ENCODE results near the gene ELFN2. TPM values are rescaled to one million over a fixed set of nuclear protein-coding genes. Genes with fewer than 3 reads are reported as not detected.

ELFN2 gene
- total RNA-seq, 1 experiment from 2014 or later = 0.07 TPM

DNA sequence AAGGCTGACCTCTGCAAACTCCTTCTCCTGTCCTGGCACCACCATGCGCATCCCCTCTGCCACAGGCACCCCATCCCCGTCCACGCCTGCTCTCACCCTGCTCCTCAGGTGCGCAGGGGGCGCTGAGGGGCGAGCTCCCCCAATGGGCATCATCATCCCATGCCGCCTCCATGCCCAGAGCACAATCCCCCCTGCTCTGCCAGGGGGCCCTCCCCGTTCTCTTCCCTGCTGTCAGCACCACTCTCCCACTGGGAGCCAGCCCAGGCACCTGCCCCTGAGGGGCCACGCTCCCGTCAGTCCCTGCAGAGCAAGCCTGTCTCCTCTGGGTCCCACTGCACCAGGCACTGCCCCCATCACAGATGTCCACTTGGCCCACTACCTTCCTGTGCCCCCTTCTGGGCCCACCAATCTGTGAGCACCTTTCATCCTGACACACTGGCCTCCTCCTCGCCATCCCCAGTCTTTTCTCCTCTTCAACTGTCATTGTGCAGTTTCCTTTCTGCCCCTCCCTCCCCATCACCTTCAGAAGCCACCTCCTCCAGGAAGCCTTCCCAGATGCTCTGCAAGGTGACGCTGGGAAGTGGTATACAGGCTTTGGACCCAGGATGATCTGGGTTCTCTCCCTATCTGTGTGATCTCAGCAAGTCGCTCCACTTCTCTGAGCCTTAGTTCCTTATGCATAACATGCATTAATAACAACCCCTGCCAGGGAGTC is 82.4 kb downstream of the ELFN2 start:
- no peaks in the 10 kb centered on the region for H3K27me3 ChIP-seq
- DNase-seq = no peak
- no peaks in the 10 kb centered on the region for H3K9me3 ChIP-seq
- H3K4me3 ChIP-seq = no peak overlapping the region
- no peaks in the 10 kb centered on the region for H3K36me3 ChIP-seq

DNA sequence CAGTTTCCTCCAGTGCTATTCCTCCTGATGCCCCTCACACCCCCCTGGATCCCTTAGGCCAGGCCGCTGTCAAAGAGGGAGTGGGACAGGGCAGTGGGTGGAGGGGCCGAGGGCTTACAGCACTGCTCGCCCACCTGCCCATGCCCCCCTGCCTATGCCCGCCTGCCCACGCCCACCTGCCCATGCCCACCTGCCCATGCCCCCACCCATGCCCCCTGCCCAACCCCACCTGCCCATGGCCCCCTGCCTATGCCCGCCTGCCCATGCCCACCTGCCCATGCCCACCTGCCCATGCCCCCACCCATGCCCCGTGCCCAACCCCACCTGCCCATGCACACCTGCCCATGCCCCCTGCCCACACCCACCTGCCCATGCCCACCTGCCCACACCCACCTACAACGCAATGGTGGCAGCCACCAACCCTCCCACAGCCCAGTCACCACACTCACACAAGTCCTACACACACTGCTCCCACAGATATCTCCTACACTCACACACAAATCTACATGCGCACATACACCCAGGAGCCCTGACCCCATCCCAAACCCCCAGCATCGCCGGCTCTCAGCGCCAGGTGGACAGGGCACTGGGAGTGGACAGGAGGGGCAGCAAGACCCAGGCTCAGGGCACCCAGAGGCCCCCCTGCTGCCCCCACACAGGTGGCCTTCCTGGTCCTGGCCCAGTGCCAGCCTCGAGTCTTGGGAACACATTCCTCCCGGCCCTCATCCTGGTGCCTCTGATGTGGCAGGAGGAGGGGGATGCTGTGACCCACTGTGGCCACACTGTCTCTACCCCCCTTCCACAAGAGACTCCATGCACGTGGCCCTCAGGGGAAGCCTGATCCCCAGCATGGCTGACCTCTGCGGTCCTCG is 83.2 kb downstream of the ELFN2 start:
- no peak overlapping the region for H3K4me3 ChIP-seq
- H3K9me3 ChIP-seq = no peaks in the 10 kb centered on the region
- no peak for DNase-seq
- no peaks in the 10 kb centered on the region for H3K27me3 ChIP-seq
- H3K36me3 ChIP-seq = no peaks in the 10 kb centered on the region

GRCh38 chr22:37343348-37343747 is 83.9 kb downstream of the ELFN2 start:
- Histone ChIP-seq H3K4me3 (no peak overlapping the region), H3K36me3 (no peaks in the 10 kb centered on the region), H3K27me3 (no peaks in the 10 kb centered on the region), H3K9me3 (no peaks in the 10 kb centered on the region)
- peak; percentile 28 for DNase-seq

- no peaks in the 10 kb centered on the region for H3K36me3 ChIP-seq
- no peak for DNase-seq
- H3K9me3 ChIP-seq = no peaks in the 10 kb centered on the region
- no peaks in the 10 kb centered on the region for H3K27me3 ChIP-seq
- no peak overlapping the region for H3K4me3 ChIP-seq
Observed at GRCh38 chr22:37342065-37342464, 85.2 kb downstream of the ELFN2 start.

GRCh38 chr22:37340331-37341262 is 86.7 kb downstream of the ELFN2 start:
- H3K9me3 ChIP-seq = no peaks in the 10 kb centered on the region
- no peak overlapping the region for H3K4me3 ChIP-seq
- no peak for DNase-seq
- no peaks in the 10 kb centered on the region for H3K27me3 ChIP-seq
- no peaks in the 10 kb centered on the region for H3K36me3 ChIP-seq

GRCh38 chr22:37338539-37339246 is 88.6 kb downstream of the ELFN2 start:
- Histone ChIP-seq H3K4me3 (no peak overlapping the region), H3K36me3 (no peaks in the 10 kb centered on the region), H3K9me3 (no peaks in the 10 kb centered on the region), H3K27me3 (no peaks in the 10 kb centered on the region)
- no peak for DNase-seq

DNA sequence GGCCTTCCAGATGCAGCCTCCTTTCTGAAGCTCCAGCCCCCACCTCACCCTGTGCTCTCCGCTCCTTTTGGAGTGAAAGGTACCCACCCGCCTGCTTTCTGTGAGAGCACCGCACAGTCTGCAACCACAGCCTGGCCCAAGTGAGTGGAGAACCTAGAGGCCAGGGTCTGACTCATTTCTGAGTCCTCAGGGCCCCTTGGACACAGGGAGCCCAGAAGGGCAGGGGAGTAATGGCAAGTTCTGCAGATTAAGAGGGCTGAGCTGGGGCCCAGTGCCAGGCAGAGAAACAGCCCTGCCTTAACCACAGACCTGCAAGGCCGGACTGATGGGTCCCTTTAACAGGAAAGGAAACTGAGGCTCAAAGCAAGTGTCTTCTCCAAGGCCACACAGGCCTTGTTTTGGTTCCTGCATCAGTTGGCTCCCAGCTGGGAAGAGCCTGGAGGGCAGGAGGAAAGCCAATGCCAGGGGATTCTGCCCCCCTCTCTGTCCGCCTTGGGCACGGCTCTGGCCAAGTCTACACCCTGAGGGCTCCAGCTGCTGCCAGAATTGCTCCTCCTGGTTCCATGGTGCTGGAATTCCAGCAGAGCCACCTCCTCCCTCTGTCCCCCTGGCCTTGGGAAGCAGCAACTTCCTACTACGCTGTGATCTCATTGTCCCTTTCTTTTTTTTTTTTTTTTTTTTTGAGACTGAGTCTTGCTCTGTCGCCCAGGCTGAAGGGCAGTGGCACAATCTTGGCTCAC is 89.9 kb downstream of the ELFN2 start:
- Histone ChIP-seq H3K36me3 (no peaks in the 10 kb centered on the region), H3K9me3 (no peaks in the 10 kb centered on the region), H3K27me3 (no peaks in the 10 kb centered on the region), H3K4me3 (no peak overlapping the region)
- DNase-seq = peak; percentile 90

DNA sequence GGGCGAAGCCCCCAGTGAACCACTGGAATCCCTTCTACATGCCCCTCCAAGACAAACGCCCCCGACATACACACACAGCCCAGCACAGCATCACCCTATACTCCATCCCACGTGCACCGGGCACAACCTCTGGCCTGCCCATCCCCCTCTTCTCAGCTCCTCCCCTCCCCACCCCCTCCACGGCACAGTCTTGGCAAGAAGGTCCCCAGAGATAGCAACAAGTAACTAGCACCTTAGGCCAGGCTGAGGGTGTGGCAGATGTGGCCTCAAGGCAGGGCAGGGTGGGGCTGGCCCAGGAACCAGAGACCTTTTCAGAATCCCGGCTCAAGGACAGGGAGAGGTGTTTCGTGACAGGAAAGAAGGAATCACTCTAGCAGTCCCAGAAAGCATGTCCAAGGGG is 90.7 kb downstream of the ELFN2 start:
- no peaks in the 10 kb centered on the region for H3K36me3 ChIP-seq
- no peaks in the 10 kb centered on the region for H3K9me3 ChIP-seq
- no peak for DNase-seq
- H3K4me3 ChIP-seq = no peak overlapping the region
- no peaks in the 10 kb centered on the region for H3K27me3 ChIP-seq

DNA sequence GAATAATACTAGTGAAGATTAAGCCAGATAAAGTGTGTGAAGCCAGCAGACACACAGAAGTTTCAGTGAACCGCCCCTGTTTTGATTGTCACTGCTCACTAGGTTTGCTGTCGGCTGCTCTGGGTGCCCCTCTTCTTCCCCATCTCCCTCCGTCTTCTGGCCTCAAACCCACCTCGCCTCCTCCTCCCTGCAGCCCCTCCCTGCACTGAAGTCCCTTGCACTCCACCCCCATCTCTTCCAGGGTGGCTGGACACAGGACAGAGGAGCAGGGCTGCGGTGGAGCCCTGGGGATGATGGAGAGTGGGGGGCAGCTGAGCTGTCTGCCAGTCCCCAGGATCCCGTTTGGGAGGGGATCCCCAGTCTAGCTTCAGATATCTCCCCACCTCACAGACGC is 91.5 kb downstream of the ELFN2 start:
- no peaks in the 10 kb centered on the region for H3K9me3 ChIP-seq
- no peaks in the 10 kb centered on the region for H3K27me3 ChIP-seq
- H3K36me3 ChIP-seq = no peaks in the 10 kb centered on the region
- no peak for DNase-seq
- H3K4me3 ChIP-seq = no peak overlapping the region

DNA sequence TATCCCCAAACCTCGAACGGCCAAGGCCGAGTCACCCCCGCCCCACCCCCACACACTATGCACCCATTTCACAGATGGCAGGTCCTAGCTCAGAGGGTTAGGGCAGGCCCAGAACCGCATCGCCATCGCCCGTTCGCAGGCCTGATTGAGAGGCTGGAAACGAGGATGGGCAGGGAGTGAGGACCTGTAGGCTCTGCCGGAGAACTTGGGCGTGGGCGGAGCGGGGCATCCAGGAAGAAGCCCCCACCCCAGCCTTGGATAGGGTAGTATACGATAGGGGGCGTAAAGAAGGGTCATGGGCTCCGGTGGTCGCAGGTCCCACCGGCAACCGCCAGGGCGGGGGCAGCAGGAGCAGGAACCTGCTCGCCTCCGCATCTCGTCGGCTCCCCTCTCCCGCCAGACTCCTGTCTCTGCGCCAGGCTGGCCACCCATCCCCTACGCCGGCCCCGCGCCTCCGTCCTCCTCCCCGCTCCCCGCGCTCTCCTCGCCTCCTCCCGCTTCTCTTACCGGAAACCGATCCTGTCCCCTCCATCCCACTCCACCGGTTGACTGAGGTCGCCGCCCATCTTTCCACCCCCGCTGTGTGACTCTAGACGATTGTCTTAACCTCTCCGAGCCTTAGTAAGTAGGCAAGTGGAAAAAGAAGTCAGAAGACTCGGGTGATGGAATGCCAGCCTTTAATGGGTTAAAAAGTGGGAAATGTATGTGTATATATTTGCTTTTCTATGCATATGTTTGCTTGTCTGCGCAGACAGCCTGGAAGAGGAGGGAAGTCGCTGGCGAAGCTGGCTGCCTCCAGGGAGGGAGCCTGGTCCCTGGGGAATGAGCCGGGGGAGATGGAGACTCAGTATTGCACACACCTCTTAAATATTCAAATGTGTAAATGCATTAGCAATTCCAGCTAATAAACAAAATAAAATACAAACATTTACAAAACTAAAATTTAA is 92.1 kb downstream of the ELFN2 start:
- no peak for DNase-seq
- no peaks in the 10 kb centered on the region for H3K9me3 ChIP-seq

GRCh38 chr22:37334461-37334858 is 92.8 kb downstream of the ELFN2 start:
- H3K4me3 ChIP-seq = no peak overlapping the region
- no peak for DNase-seq

More for the DNA sequence above, 92.1 kb downstream of the ELFN2 start:
- Histone ChIP-seq H3K4me3 (no peak overlapping the region), H3K27me3 (no peaks in the 10 kb centered on the region), H3K36me3 (no peaks in the 10 kb centered on the region)

GRCh38 chr22:37333724-37334460 is 93.4 kb downstream of the ELFN2 start:
- Histone ChIP-seq H3K36me3 (no peaks in the 10 kb centered on the region), H3K27me3 (no peaks in the 10 kb centered on the region), H3K9me3 (no peaks in the 10 kb centered on the region), H3K4me3 (no peak overlapping the region)
- DNase-seq = no peak

More at GRCh38 chr22:37334461-37334858, 92.8 kb downstream of the ELFN2 start:
- Histone ChIP-seq H3K9me3 (no peaks in the 10 kb centered on the region), H3K36me3 (no peaks in the 10 kb centered on the region), H3K27me3 (no peaks in the 10 kb centered on the region)

- Histone ChIP-seq H3K4me3 (no peak overlapping the region), H3K9me3 (no peaks in the 10 kb centered on the region), H3K27me3 (no peaks in the 10 kb centered on the region), H3K36me3 (no peaks in the 10 kb centered on the region)
- no peak for DNase-seq
Observed at GRCh38 chr22:37331856-37332536, 95.3 kb downstream of the ELFN2 start.

DNA sequence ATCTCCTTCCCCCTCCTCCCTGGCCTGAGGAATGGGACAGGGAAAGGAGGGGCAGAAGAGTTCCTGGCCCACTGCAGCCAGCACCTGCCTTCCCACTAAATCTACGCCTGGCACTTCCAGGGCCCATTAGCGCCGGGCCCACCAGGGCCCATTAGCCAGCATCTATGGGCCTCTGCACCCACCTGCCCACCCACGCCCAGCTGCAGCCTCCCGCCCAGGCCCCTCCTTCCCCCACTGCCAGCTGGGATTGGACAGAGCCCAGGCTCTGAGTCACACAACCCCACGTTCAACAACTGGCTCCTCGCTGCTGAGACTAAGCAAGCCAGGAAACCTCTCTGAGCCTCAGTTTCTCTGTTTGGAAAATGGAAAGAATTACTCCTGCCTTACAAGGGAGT is 96.2 kb downstream of the ELFN2 start:
- H3K36me3 ChIP-seq = no peaks in the 10 kb centered on the region
- H3K9me3 ChIP-seq = no peaks in the 10 kb centered on the region
- H3K27me3 ChIP-seq = no peaks in the 10 kb centered on the region
- DNase-seq = peak; percentile 60
- no peak overlapping the region for H3K4me3 ChIP-seq
